K562 (cell line): ENCODE data around the gene KCNH2. TPM values are rescaled to one million over a fixed set of nuclear protein-coding genes. Genes with fewer than 3 reads are reported as not detected.

Experiments used
- AFF1 ChIP-seq, 2 experiments: fragments of 450-650 bp; IDR thresholded peaks; 2 replicates each; pipeline ENCODE4 v1.6.1; 2018; ENCODE audit warnings: mild to moderate bottlenecking in 2 of 2, low read depth in 1 of 2; ENCODE audit not compliant: partially characterized antibody in 2 of 2
- KDM2B ChIP-seq: fragments of 250-450 bp; sonication (Bioruptor Pico); IDR thresholded peaks from 2 replicates; pipeline ENCODE4 v1.8.0; 2021; ENCODE audit warnings: mild to moderate bottlenecking, moderate library complexity
- MAX ChIP-seq: sonication (generic); formaldehyde crosslinking; IDR thresholded peaks from 2 replicates; pipeline ENCODE4 v1.9.0; 2022; ENCODE audit warnings: mild to moderate bottlenecking, missing genetic modification reagents
- RBM34 ChIP-seq: fragments of 200-400 bp; formaldehyde crosslinking; IDR thresholded peaks from 2 replicates; pipeline ENCODE4 v1.6.1; 2018; ENCODE audit warnings: low read length, borderline replicate concordance; ENCODE audit not compliant: insufficient read depth
- SNIP1 ChIP-seq: fragments of 450-650 bp; IDR thresholded peaks from 2 replicates; pipeline ENCODE4 v1.7.1; 2017; ENCODE audit warnings: low read depth, mild to moderate bottlenecking
- ZNF12 ChIP-seq: sonication (generic); formaldehyde crosslinking; IDR thresholded peaks from 2 replicates; pipeline ENCODE4 v1.4.0; 2020; ENCODE audit warnings: mild to moderate bottlenecking, missing genetic modification reagents
- ZNF407 ChIP-seq: fragments of 450-650 bp; IDR thresholded peaks from 2 replicates; pipeline ENCODE4 v1.6.1; 2016; ENCODE audit warnings: low read depth
- ZNF507 ChIP-seq: conservative IDR thresholded peaks from 2 replicates; pipeline ENCODE4 v1.6.1; 2017; ENCODE audit warnings: missing genetic modification characterization, missing compliant biosample characterization
- ZNF609 ChIP-seq: sonication (generic); formaldehyde crosslinking; IDR thresholded peaks from 2 replicates; pipeline ENCODE4 v1.8.1; 2023; ENCODE audit warnings: missing genetic modification reagents, mild to moderate bottlenecking, borderline replicate concordance
- polyA plus RNA-seq, 8 experiments: library from polyadenylated mRNA; depleted of rRNA in 4 of 8; stranded (reverse) in 5 of 8; unstranded in 3 of 8; fragments of >200 nt; fragmentation: Nextera tagmentation in 2 of 8; fragmentation: Illumina TruSeq in 1 of 8; extraction: Ambion mirVana in 2 of 8; extraction: Trizol in 1 of 8; gene quantifications; 2 replicates each; pipeline versions ENCODE4 v1.2.1 to v1.2.3, GENCODE V29; 2011 to 2014; ENCODE audit warnings: inconsistent platforms in 1 of 8, missing spikeins in 1 of 8
- total RNA-seq, 7 experiments: library from RNA; depleted of rRNA in 6 of 7; stranded (reverse); fragments of >200 nt in 6 of 7; fragmentation: Illumina TruSeq in 2 of 7; extraction: Trizol in 2 of 7; gene quantifications; 2 replicates each; pipeline versions ENCODE4 v1.2.1 to v1.2.3, GENCODE V29; 2011 to 2021; ENCODE audit warnings: low replicate concordance in 1 of 7

KCNH2 gene
- total and polyA plus RNA-seq, 9 of the 15 experiments (the other 6 are each of a cell fraction or from before 2014, with no cell fraction given) = 18.1 to 368 (median 218) TPM

- TF ChIP-seq SNIP1 (no peak), AFF1 (IDR thresholded peaks at IDR 0.05; ENCODE audit: low read depth in 1 of 2, partially characterized antibody in 2 of 2) (no peak), ZNF609 (no peak), ZNF12 (CRISPR knock-in tag) (no peak), RBM34 (no peak), ZNF407 (no peak), KDM2B (CRISPR knock-in tag) (no peak), ZNF507 (tag) (no peak), MAX (CRISPR knock-in tag) (peak; percentile 78)
These were observed 40.5 kb upstream of the KCNH2 start (continued) for GRCh38 chr7:151018421-151019129.
